Daoy (cell line): ENCODE data around the gene TPSG1. TPM values are rescaled to one million over a fixed set of nuclear protein-coding genes. Genes with fewer than 3 reads are reported as not detected.
"Not testable (repeated sequence)": the region's sequence is repeated elsewhere in the genome, so short reads cannot be mapped to it uniquely, and the experiment has no call there.

Source experiments
- DNase-seq: peaks from one replicate; pipeline ENCODE4 v3.0.0-alpha.2; 2015; ENCODE audit warnings: low read depth
- total RNA-seq: library from RNA; depleted of rRNA; stranded (reverse); fragments of >200 nt; shearing (Covaris generic); gene quantifications from 2 replicates; pipeline ENCODE4 v1.2.3, GENCODE V29; 2014

The TPSG1 gene
- total RNA-seq, 1 experiment from 2014 or later, result 0.23 TPM

DNA sequence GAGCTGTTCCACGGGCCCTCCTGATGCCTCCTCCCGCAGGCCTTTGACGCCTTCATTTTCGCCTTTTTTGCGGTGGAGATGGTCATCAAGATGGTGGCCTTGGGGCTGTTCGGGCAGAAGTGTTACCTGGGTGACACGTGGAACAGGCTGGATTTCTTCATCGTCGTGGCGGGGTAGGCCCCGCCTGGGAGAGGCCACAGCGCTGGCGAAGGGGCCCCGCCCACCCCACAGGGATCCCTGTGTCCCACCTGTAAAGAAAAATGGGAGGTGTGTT lies 29.7 kb downstream of the TPSG1 start:
- no peak for DNase-seq

DNA sequence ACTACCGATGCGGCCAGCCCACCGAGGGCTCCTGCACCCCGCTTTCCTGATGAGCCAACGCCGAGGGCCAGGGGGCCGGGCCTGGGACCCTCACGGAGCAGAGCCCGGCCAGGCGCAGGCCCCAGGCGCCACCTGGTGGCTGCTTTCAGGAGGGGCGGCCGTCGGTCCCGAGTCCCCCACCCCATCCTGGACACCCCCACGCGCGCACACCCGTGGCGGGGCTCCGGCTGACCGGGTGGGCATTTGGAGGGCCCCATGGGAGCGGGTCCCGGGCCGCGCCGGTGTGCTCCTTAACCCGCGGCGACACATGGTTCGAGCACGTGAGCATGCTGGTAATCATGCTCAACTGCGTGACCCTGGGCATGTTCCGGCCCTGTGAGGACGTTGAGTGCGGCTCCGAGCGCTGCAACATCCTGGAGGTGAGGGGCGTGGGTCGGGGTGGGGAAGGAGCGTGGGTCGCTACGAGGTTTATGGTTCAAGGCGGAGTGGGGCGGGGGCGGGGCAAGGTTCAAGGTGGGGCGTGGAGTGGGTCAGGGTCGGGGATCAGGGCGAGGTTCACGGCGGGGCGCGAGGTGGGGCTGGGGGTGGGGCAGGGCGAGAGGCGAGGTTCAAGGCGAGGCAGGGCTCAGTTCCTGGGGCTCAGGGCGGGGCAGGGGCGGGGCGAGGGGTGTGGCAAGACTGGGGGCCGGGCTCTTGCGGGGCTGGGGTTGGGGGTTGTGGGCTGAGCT lies 30.2 kb downstream of the TPSG1 start:
- no peak for DNase-seq

DNA sequence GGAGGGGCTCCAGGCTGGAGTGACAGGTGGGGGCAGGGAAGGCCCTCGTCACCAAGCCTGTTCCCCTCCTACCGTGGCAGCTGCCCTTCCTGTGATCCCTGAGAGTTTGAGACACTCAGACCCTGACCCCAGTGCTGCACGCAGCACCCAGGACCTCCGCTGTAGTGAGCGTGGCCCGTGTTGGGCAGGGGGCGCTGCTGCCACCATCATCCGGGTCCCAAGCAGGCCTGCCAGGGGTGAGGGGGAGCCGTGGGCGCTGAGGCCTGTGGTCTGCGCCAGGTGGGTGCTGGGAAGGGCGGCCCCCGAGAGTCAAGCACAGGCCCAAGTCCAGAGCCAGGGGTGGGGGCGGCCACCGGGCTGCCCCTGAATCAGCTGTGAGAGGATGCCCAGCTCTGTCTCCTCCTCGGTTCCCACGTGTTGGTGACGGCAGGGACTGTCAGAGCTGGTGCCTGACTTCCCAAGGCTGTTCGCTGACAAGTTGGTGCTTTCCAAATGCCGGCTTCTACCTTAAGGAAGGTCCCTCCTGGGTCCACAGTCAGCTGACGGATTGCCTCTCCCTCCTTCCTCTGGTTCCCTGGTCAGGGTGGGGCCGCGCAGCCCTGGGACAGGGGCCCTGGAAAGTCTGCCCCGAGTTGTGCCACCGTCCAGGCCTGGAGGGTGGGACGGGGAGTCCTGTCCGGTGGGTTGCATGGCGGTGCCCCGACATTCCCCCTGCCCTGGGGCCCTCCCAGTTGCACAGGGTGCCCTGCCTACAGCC lies 31.1 kb downstream of the TPSG1 start:
- DNase-seq, result no peak

DNA sequence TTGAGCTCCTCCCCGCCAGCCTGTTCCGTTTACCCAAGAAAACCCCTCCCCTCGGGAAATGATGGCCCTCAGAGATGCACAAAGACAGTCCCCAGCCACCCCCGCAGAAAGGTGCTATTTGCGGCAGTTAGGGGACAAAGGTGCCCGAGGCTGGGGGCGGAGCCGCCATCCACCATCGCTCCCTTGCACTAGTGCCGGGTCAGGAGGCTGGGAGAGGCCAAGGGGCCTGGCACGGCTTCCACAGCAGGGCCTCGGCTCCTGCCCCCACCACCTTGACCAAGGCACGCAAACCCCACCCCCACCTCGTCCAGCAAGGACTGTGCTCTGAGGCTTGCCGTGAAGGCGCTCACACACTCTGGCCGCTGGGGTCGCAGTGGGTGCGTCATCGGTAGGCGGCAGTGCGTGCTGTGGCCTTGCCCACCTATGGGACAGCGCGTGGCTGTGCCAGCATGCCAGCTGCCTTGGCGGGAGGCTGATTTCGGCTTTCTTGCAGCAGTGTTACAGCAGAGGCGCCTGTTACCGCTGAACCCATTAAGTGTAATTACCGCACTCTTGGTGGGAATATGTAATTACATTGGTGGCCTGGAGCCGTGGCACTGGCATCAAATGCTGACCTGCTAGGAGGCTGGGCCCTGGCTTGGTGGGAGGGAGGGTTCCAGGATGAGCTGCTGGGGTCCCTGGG lies 31.8 kb downstream of the TPSG1 start:
- peak; percentile 28 for DNase-seq

DNA sequence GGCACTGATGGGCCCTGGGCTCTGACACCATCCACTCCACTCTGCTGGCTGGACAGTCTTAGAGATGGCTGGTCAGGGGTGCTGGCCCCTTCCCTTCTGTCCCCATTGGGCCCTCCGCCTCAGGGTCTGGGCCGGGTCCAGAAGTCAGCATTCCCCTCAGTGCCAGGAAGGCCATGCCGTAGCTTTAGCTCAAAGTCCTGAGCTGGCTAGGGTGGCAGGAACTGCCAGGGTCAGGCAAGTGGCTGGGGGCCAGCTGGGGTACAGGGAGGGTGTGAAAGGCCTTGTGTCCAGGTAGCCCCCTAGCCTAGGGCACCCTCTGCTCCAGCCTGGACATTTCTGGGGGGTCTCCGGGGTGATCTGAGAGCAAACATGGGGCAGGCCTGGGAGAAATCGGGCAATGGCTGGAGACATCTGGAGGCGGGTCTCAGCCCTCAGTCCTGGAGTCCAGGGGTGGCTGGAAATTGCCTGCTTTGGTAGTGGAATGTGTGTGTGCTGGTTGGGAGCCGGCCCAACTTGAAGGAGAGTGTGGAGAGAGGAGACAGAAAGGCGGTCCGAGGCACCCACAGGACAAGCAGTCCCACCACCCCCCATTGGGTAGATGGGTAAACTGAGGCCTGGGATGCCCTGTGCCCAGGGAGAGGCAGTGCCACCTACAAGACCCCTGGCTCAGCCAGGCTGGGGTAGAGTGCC lies 32.5 kb downstream of the TPSG1 start:
- DNase-seq, result no peak

DNA sequence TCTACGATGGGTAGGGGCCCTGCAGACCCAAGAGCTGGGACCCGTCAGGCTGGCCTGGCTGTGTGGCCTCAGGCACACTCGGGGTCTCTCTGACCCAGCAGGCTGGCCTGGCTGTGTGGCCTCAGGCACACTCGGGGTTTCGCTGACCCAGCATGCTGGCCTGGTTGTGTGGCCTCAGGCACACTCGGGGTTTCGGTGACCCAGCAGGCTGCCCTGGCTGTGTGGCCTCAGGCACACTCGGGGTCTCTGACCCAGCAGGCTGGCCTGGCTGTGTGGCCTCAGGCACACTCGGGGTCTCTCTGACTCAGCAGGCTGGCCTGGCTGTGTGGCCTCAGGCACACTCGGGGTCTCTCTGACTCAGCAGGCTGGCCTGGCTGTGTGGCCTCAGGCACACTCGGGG lies 34.3 kb downstream of the TPSG1 start:
- DNase-seq, result not testable (repeated sequence)

DNA sequence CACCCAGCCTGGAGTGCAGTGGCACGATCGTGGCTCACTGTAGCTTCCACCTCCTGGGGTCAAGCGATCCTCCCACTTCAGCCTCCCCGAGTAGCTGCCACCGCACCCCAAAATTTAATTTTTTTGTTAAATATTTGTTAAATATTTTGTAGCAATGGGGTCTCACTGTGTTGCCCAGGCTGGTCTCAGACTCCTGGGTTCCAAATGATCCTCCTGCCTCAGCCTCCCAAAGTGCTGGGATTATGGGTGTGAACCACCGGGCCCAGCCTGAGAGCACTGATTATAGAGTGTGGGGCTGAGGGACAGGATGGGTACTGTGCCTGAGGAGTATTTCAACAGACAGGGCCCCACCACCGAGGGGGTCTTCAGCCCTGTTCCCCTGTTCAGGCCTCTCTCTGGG lies 35.6 kb downstream of the TPSG1 start:
- DNase-seq, result no peak

DNA sequence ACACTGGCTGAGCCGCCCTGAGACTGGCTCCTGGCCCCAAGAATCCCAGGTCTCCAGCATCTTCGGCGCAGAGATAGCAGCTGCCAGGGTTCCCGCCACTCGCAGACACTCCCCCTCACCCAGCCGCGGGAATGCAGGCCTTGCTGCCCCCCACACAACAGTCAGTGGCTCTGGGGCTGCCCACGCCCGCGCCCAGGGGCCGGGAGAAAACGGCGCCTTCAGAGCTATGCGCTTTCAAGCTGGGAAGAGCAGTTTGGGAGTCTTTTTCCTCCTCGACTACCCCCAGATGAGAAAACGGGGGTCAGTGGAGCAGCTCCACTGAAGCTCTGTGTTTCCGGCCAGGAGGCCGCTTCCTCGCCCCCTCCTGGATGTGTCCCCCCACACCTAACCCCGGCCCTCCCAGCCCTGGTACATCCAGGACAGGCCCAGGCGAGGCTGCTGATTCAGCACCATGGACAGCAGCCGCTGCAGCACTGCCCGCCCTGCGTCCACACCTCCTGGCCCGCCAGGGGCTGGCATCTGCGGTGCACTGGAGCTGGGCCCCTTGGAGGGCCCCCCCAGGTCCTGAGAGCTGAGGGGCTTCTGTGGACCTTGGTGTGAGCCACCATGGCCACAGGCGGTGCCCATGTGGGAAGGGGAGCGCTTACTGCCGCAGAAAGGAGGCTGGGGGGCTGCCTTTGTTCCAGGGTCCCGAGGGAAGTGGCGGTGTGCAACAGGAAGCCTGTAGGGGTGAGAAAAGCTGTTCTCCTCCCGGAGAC lies 36.5 kb downstream of the TPSG1 start:
- DNase-seq, result peak; percentile 69

DNA sequence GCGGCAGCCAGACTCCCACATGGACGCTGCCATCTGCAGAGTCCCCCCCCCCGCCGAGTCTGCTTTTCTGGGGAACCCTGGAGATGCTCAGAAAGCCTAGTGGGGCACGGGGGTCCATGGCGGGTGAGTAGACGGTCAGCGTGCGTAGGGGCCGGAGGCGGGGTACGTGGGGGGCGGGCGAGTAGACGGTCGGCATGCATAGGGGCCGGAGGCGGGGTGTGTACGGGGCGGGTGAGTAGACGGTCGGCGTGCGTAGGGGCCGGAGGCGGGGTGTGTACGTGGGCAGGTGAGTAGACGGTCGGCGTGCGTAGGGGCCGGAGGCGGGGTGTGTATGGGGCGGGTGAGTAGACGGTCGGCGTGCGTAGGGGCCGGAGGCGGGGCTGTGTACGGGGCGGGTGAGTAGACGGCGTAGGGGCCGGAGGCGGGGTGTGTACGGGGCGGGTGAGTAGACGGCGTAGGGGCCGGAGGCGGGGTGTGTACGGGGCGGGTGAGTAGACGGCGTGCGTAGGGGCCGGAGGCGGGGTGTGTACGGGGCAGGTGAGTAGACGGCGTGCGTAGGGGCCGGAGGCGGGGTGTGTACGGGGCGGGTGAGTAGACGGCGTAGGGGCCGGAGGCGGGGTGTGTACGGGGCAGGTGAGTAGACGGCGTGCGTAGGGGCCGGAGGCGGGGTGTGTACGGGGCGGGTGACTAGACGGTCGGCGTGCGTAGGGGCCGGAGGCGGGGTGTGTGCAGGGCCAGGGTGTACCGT lies 39.4 kb downstream of the TPSG1 start:
- not testable (repeated sequence) for DNase-seq

DNA sequence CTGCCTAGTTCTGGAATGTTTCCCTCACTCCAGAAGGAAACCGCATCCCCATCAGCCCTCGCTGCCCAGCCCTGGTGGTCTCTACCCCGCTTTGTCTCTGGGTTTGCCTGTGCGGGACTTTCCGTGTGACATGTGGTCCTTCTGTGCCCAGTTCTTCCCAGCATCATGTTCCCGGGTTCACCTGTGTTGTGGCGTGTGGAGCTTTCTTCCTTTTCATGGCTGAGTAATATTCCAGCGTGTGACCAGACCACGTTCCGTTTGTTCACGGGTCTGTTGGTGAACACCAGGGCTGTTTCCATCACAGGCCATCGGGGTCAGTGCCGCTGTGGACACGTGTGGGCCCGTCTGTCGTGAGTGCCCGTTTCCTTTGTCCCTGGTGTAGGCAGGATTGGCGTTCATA lies 40.1 kb downstream of the TPSG1 start:
- no peak for DNase-seq

DNA sequence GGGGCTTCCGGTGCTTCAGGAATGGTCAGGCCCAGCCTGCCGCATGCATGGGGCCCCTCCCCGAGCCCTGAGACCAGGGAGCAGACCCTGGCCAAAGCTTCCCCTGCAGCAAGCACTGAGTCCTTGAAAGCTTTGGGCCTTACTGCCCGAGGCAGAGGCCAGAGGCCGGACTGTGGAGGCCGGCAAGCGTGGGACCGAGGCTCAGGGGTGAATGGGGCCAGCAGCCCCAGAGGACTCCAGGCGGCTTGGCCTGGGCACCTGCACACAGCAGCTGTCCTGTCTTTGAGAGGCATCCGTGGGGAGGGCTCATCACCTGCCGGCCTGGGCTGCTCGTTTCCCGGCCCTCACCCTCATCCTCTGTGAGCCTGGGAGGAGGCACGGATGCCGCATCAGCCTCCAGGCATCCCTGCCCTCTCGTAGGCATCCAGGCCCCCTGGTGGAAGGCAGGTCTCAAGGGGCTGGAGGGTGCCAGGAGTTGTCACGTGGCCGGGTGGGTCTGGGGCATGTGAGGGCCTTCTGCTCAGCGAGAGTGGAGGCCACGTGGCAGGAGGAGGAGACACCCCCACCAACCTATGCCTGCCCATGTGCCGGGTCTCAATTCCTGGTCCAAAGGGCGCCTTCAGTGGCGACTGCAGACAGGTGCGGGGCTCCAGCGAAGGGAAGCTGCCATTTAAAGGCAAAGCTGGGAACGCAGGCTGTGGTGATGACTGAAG lies 40.8 kb downstream of the TPSG1 start:
- DNase-seq, result peak; percentile 55

DNA sequence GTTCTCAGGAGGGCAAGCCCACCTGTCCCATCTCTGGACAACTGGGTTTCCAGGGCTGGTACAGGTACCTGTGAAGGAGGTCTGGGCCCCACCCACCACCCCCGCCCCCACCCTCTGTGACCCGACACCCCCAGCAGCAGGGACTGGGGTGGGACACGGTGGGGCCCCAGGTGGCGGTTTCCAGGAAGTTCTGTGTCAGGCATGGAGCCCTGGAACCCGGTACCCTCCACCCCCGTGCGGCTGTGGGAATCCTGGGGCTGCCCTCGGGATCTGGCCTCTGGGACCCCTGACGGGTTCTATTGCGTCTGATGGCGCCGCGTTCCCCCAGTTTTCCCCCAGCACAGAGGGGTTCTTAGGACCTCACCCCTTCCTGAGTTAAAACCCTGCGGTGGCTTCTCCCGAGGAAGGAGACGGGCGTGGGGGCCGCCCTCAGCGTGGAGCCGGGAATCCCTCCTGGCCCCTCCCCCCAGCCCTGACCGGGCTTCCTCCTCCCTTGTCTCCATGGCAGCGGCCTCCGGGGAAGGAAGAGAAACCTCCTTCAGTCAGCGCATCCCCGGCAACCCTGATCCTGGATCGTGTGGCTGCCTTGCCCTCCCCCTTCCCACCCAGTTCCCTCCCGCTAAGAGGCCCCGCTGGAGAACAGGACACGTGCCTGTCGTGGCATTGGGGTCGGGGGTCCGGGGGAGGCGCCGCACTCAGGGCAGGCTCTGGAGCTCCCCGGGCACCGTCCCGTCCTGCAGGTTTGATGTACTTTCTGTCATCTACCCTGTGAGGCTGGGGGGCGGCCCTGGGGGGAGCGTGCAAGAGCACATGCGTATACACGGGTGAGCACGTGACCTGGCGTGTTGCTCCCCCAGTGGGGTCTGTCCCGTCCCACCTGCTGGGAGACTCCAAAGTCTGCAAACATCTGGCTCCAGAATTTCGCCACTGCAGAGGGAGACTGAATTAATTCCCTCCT lies 41.8 kb downstream of the TPSG1 start:
- DNase-seq, result peak; percentile 57

DNA sequence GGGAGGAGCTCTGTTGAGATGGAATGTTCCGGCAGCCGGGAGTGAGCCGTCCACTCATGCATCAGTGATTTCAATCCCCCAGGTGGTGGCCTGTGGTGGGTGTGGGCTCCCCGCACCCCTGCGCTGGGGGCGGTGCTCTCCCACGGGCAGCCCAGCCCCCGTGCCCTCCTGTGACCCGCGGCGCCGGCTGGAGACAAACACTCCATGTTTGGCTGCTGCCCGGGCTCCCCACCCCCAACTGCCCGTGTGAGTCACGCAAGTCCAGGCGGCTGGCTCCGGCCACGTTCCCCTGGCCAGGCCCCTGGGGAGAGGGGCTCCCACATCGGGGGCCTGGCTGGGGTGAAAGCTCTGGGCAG lies 42.8 kb downstream of the TPSG1 start:
- DNase-seq, result peak; percentile 56

DNA sequence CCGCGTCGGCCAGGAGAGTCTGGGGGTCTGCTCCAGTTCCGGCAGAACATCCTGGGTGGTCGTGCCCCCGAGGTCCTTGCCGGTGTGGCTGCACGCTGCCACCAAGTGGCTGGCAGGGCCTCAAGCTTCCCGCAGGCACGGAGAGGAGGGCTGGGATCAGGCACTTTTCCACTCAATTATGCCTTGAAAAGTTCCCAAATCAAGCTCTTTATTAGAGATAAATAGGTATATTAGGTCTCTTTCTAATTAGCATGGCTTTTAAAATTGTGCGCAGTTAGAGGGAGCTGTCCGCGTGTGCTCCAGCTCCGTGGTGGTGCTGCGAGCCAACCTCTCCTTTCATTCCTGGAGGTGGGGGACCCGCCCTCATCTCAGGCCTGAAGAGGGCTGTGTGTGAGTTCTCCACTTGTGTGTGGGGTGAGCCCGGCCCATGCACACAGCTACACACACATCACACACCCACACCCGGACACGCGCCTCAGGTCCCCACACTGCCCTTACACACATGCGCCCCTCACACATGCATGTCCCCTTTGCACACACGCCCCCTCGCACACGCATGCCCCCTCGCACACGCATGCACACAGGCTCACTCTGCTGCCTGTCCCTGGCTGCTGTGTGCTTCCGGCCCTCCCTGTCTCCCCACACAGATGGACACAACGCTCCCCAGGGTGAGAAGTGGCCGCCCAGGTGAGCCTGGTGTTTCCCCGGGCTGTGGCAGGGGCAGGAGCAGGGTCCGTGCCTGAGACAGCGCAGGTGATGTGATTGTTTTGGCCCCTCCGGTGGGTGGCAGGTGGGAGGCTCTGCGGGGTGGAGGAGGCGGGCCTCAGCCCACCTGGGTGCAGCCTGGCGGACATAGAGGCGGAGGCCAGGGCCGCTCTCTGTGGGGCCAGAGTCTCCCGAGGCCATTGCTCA lies 43.4 kb downstream of the TPSG1 start:
- no peak for DNase-seq

DNA sequence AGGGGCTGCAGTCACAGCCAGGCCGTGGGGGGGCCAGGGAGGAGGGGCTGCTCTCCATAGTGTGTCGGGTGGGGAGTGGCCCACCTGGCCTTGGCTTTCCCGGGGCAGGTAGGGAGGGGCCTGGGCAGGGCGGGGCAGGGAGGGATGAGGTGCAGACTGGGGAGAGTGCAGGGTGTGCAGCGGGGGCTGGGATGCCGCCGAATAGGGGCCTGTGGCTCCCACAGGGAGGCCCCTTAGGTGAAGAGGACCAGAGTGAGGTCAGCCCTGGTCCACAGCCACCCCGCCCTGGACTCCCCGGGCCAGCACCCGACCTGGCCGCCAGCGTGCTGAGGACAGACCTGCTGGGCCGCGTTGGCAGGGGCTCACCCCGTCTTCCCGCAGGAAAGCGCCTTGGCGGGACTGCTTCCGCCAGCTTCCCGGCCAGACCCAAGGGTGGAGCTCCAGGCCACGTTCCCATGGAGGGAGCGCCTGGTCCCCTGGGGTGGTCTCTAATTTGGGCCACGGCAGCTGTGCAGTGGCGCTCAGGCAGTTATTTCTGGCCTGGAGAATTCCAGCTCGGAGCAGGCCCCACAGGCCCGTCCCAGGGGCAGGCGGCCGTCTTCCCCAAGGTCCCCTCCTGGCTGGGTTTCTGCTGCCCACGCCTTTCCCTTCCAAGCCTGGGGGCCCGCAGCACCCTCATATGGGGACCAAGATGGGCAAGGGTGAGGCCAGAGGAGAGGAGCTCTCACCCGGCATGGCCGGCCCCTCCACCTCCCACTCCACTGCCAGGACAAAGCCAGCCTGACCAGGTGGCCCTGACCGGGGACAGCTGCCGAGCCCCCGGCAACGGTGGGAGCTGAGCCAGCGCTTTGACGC lies 44.3 kb downstream of the TPSG1 start:
- no peak for DNase-seq

DNA sequence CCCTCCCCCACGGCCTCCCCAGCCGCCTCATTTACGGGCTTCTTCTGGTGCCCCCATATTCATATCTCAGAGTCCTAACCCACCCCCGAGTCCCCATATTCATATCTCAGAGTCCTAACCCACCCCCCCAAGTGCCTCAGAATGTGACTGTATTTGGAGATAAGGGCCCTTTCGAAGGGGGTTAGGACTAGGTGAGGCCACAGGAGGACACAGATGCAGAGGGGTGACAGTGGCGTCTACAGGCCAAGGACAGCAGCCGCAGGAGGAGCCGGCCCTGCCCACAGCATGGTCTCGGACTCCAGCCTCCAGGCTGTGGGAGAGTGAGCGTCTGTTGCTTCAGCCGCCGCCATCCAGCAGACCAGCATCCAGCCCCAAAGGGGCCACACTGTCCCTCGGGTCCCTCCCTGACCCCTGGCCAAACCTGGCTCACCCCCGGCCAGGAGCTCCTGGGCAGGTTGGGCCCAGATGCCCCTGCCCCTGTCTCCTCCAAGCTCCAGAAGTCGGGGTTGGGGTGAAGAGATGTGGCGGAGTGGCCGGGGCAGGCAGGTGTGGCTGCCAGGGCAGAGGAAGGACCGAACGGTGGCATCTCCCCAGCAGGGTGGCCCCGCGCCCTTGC lies 46.7 kb downstream of the TPSG1 start:
- no peak for DNase-seq

DNA sequence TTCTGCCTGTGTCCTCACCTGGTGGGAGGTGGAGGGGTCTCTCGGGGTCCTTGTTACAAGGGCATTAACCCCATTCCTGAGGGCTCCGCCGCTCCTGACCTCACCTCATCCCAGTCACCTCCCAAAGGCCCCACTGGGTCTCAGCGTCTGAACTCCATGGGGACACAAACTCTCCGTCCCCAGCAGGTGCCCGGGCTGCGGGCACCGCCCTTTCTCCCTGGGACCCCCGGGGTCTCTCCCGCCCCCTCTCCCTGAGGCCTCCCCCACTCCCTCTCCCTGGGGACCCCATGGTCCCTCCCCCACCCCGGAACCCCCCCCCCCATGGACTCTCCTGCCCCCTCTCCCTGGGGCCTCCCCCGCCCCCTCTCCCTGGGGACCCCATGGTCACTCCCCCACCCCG lies 47.3 kb downstream of the TPSG1 start:
- no peak for DNase-seq
